OCI-M1 (cell line): Measurements from ENCODE around the gene CPLX4.
"Not testable (repeated sequence)": the region's sequence is repeated elsewhere in the genome, so short reads cannot be mapped to it uniquely, and the experiment has no call there.

ENCODE experiments used
- DNase-seq: peaks from one replicate; lab custom pipeline; 2025; lab: John Stamatoyannopoulos, UW

Gene CPLX4

GRCh38 chr18:59269563-59270119, 48.8 kb downstream of the CPLX4 start:
- no peak for DNase-seq

GRCh38 chr18:59268721-59269562, 49.5 kb downstream of the CPLX4 start:
- DNase-seq, result no peak

- DNase-seq, result no peak
These were observed 50.2 kb downstream of the CPLX4 start for GRCh38 chr18:59268127-59268720.

GRCh38 chr18:59267503-59268126, 50.8 kb downstream of the CPLX4 start:
- DNase-seq, result no peak

GRCh38 chr18:59266886-59267502, 51.5 kb downstream of the CPLX4 start:
- no peak for DNase-seq

- no peak for DNase-seq
These were observed 52.0 kb downstream of the CPLX4 start for GRCh38 chr18:59266459-59266858.

- DNase-seq, result no peak
These were observed 52.5 kb downstream of the CPLX4 start for GRCh38 chr18:59265974-59266369.

- DNase-seq, result no peak
These were observed 53.0 kb downstream of the CPLX4 start for GRCh38 chr18:59265246-59265973.

GRCh38 chr18:59264651-59265245, 53.7 kb downstream of the CPLX4 start:
- DNase-seq, result no peak

GRCh38 chr18:59264121-59264571, 54.3 kb downstream of the CPLX4 start:
- DNase-seq, result no peak

GRCh38 chr18:59263661-59264060, 54.8 kb downstream of the CPLX4 start:
- no peak for DNase-seq

GRCh38 chr18:59262243-59262642, 56.2 kb downstream of the CPLX4 start:
- DNase-seq, result not testable (repeated sequence)

- not testable (repeated sequence) for DNase-seq
These were observed 56.6 kb downstream of the CPLX4 start for GRCh38 chr18:59261842-59262241.

GRCh38 chr18:59255491-59255890, 63.0 kb downstream of the CPLX4 start:
- DNase-seq, result not testable (repeated sequence)

GRCh38 chr18:59249199-59249774, 69.2 kb downstream of the CPLX4 start:
- DNase-seq, result peak; percentile 79

- no peak for DNase-seq
These were observed 71.7 kb downstream of the CPLX4 start for GRCh38 chr18:59246796-59247195.
